Sigmoid colon (tissue), 4 donors: ENCODE measurements around the gene ITGA11.

Experiments
- EP300 ChIP-seq, 4 donors: sonication (generic); formaldehyde crosslinking; IDR thresholded peaks; one replicate each; pipeline ENCODE4 v1.6.1; 2017; ENCODE audit warnings: antibody characterized with exemption in 4 of 4
- POLR2A ChIP-seq, 2 donors: fragments of 450-650 bp; IDR thresholded peaks; one replicate each; pipeline ENCODE4 v1.6.1; 2016; ENCODE audit warnings: antibody characterized with exemption in 2 of 2, mild to moderate bottlenecking in 2 of 2, moderate library complexity in 2 of 2
- POLR2AphosphoS5 ChIP-seq, 4 donors: sonication (generic); formaldehyde crosslinking; IDR thresholded peaks; one replicate each; pipeline ENCODE4 v1.6.1; 2017; ENCODE audit warnings: antibody characterized with exemption in 4 of 4
- TF ChIP-seq, protein P1 (sequence below), 4 experiments: fragments of 450-650 bp in 3 of 4; fragments of 200-600 bp in 1 of 4; IDR thresholded peaks; one replicate each; pipeline ENCODE4 v1.5.1; 2016 to 2019; ENCODE audit warnings: antibody characterized with exemption in 4 of 4, mild to moderate bottlenecking in 3 of 4, moderate library complexity in 2 of 4

DNA sequence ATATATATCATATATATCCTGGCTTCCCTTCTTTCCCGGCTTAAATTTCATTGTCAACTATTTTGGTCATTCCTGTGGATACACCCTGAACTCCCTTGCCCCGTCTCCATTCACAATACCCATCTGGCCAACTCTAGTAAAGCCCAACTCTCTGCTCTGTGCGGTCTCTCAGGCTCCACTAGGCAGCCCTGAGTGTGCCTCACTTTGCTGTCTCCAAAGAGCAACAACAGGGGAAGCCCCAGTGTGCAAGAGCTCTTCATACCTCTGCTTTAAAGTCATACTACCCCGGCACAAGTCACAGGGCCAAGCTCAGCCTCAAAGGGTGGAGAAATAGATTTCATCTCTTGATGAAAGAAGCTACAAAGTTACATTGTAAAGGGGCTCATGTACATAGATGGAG lies 173.3 kb downstream of the ITGA11 start:
- TF ChIP-seq, protein P1, sequence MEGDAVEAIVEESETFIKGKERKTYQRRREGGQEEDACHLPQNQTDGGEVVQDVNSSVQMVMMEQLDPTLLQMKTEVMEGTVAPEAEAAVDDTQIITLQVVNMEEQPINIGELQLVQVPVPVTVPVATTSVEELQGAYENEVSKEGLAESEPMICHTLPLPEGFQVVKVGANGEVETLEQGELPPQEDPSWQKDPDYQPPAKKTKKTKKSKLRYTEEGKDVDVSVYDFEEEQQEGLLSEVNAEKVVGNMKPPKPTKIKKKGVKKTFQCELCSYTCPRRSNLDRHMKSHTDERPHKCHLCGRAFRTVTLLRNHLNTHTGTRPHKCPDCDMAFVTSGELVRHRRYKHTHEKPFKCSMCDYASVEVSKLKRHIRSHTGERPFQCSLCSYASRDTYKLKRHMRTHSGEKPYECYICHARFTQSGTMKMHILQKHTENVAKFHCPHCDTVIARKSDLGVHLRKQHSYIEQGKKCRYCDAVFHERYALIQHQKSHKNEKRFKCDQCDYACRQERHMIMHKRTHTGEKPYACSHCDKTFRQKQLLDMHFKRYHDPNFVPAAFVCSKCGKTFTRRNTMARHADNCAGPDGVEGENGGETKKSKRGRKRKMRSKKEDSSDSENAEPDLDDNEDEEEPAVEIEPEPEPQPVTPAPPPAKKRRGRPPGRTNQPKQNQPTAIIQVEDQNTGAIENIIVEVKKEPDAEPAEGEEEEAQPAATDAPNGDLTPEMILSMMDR (IDR thresholded peaks at IDR 0.05) = no peak
- TF ChIP-seq POLR2A (IDR thresholded peaks at IDR 0.05) (no peak), POLR2AphosphoS5 (IDR thresholded peaks at IDR 0.05) (no peak), EP300 (IDR thresholded peaks at IDR 0.05) (no peak)
